ENCODE results near the gene PXT1.
A peak's percentile ranks its signal among the peaks of the same experiment; 100 is the strongest.

The PXT1 gene

GRCh38 chr6:36387440-36388303 lies 55.0 kb downstream of the PXT1 start, which contains the start of gene ETV7:
Gene ETV7 (minus strand): TSS chr6:36387669. CDS start chr6:36387541, 128 bp downstream.
- no peaks in the 10 kb centered on the region for H3K9me3 Mint-ChIP-seq
- peaks cover 37% of the 10 kb centered on the region for H3K27me3 Mint-ChIP-seq (ENCODE audit: low read depth)
- peaks cover 12% of the 10 kb centered on the region for H3K36me3 Mint-ChIP-seq (ENCODE audit: low read depth)
- peak within 1 kb of the TSS; percentile 89 for H3K27ac Mint-ChIP-seq
- peak within 1 kb of the TSS; percentile 99 for H3K4me3 Mint-ChIP-seq
- H3K4me1 Mint-ChIP-seq (ENCODE audit: low read depth) = peaks cover 34% of the 10 kb centered on the region

GRCh38 chr6:36386495-36387439 lies 55.9 kb downstream of the PXT1 start:
- H3K4me1 Mint-ChIP-seq (ENCODE audit: low read depth) = peaks cover 36% of the 10 kb centered on the region
- H3K4me3 Mint-ChIP-seq = peak overlapping the region; percentile 99
- no peaks in the 10 kb centered on the region for H3K9me3 Mint-ChIP-seq
- H3K27ac Mint-ChIP-seq = peak overlapping the region; percentile 89
- H3K27me3 Mint-ChIP-seq (ENCODE audit: low read depth) = peaks cover 32% of the 10 kb centered on the region
- peaks cover 12% of the 10 kb centered on the region for H3K36me3 Mint-ChIP-seq (ENCODE audit: low read depth)

GRCh38 chr6:36384095-36384494 lies 58.6 kb downstream of the PXT1 start:
- Mint-ChIP-seq H3K4me3 (no peak overlapping the region), H3K27ac (peak overlapping the region; percentile 9), H3K4me1 (ENCODE audit: low read depth) (peaks cover 37% of the 10 kb centered on the region), H3K9me3 (no peaks in the 10 kb centered on the region), H3K36me3 (ENCODE audit: low read depth) (peaks cover 12% of the 10 kb centered on the region), H3K27me3 (ENCODE audit: low read depth) (peaks cover 19% of the 10 kb centered on the region)

GRCh38 chr6:36383606-36384005 lies 59.0 kb downstream of the PXT1 start:
- no peak overlapping the region for H3K4me3 Mint-ChIP-seq
- peaks cover 12% of the 10 kb centered on the region for H3K36me3 Mint-ChIP-seq (ENCODE audit: low read depth)
- H3K9me3 Mint-ChIP-seq = no peaks in the 10 kb centered on the region
- peak overlapping the region; percentile 45 for H3K27ac Mint-ChIP-seq
- H3K4me1 Mint-ChIP-seq (ENCODE audit: low read depth) = peaks cover 39% of the 10 kb centered on the region
- peaks cover 16% of the 10 kb centered on the region for H3K27me3 Mint-ChIP-seq (ENCODE audit: low read depth)

GRCh38 chr6:36382976-36383375 lies 59.7 kb downstream of the PXT1 start:
- Mint-ChIP-seq H3K9me3 (no peaks in the 10 kb centered on the region), H3K4me1 (ENCODE audit: low read depth) (peaks cover 37% of the 10 kb centered on the region), H3K36me3 (ENCODE audit: low read depth) (peaks cover 12% of the 10 kb centered on the region), H3K27ac (peak overlapping the region; percentile 76), H3K27me3 (ENCODE audit: low read depth) (peaks cover 10% of the 10 kb centered on the region), H3K4me3 (no peak overlapping the region)

- H3K27ac Mint-ChIP-seq = no peak overlapping the region
- peaks cover 9% of the 10 kb centered on the region for H3K36me3 Mint-ChIP-seq (ENCODE audit: low read depth)
- H3K4me3 Mint-ChIP-seq = no peak overlapping the region
- peaks cover 6% of the 10 kb centered on the region for H3K27me3 Mint-ChIP-seq (ENCODE audit: low read depth)
- peaks cover 31% of the 10 kb centered on the region for H3K4me1 Mint-ChIP-seq (ENCODE audit: low read depth)
- no peaks in the 10 kb centered on the region for H3K9me3 Mint-ChIP-seq
Observed at GRCh38 chr6:36381502-36382389, 60.9 kb downstream of the PXT1 start.

- Mint-ChIP-seq H3K27ac (no peak overlapping the region), H3K9me3 (no peaks in the 10 kb centered on the region), H3K4me1 (ENCODE audit: low read depth) (peaks cover 19% of the 10 kb centered on the region), H3K27me3 (ENCODE audit: low read depth) (peaks cover 3% of the 10 kb centered on the region), H3K36me3 (ENCODE audit: low read depth) (peaks cover 5% of the 10 kb centered on the region), H3K4me3 (no peak overlapping the region)
Observed at GRCh38 chr6:36380166-36380565, 62.5 kb downstream of the PXT1 start.

GRCh38 chr6:36378936-36379335 lies 63.7 kb downstream of the PXT1 start:
- Mint-ChIP-seq H3K4me1 (ENCODE audit: low read depth) (peaks cover 15% of the 10 kb centered on the region), H3K27me3 (ENCODE audit: low read depth) (peaks cover 3% of the 10 kb centered on the region), H3K27ac (no peak overlapping the region), H3K36me3 (ENCODE audit: low read depth) (peaks cover 3% of the 10 kb centered on the region), H3K9me3 (no peaks in the 10 kb centered on the region), H3K4me3 (no peak overlapping the region)

- Mint-ChIP-seq H3K4me1 (ENCODE audit: low read depth) (peaks cover 9% of the 10 kb centered on the region), H3K9me3 (no peaks in the 10 kb centered on the region), H3K36me3 (ENCODE audit: low read depth) (peaks cover 3% of the 10 kb centered on the region), H3K4me3 (no peak overlapping the region), H3K27ac (no peak overlapping the region), H3K27me3 (ENCODE audit: low read depth) (peaks cover 3% of the 10 kb centered on the region)
Observed at GRCh38 chr6:36378243-36378920, 64.3 kb downstream of the PXT1 start.

- Mint-ChIP-seq H3K36me3 (ENCODE audit: low read depth) (no peaks in the 10 kb centered on the region), H3K4me3 (no peak overlapping the region), H3K9me3 (no peaks in the 10 kb centered on the region)
Observed at GRCh38 chr6:36377594-36377993, 65.1 kb downstream of the PXT1 start.

GRCh38 chr6:36376742-36377141 lies 65.9 kb downstream of the PXT1 start:
- Mint-ChIP-seq H3K4me3 (no peak overlapping the region), H3K4me1 (ENCODE audit: low read depth) (peaks cover 6% of the 10 kb centered on the region), H3K9me3 (no peaks in the 10 kb centered on the region), H3K27ac (no peak overlapping the region), H3K27me3 (ENCODE audit: low read depth) (peaks cover 3% of the 10 kb centered on the region), H3K36me3 (ENCODE audit: low read depth) (no peaks in the 10 kb centered on the region)

More at GRCh38 chr6:36377594-36377993, 65.1 kb downstream of the PXT1 start:
- Mint-ChIP-seq H3K27me3 (ENCODE audit: low read depth) (peaks cover 3% of the 10 kb centered on the region), H3K27ac (no peak overlapping the region), H3K4me1 (ENCODE audit: low read depth) (peaks cover 6% of the 10 kb centered on the region)

GRCh38 chr6:36376183-36376582 lies 66.5 kb downstream of the PXT1 start:
- Mint-ChIP-seq H3K36me3 (ENCODE audit: low read depth) (no peaks in the 10 kb centered on the region), H3K4me3 (no peak overlapping the region), H3K9me3 (no peaks in the 10 kb centered on the region), H3K4me1 (ENCODE audit: low read depth) (peaks cover 6% of the 10 kb centered on the region), H3K27ac (no peak overlapping the region), H3K27me3 (ENCODE audit: low read depth) (peaks cover 3% of the 10 kb centered on the region)

- peaks cover 6% of the 10 kb centered on the region for H3K4me1 Mint-ChIP-seq (ENCODE audit: low read depth)
- peaks cover 3% of the 10 kb centered on the region for H3K27me3 Mint-ChIP-seq (ENCODE audit: low read depth)
- H3K27ac Mint-ChIP-seq = no peak overlapping the region
Observed at GRCh38 chr6:36375644-36376155, 67.0 kb downstream of the PXT1 start.

More at GRCh38 chr6:36375644-36376155, 67.0 kb downstream of the PXT1 start:
- Mint-ChIP-seq H3K9me3 (no peaks in the 10 kb centered on the region), H3K36me3 (ENCODE audit: low read depth) (no peaks in the 10 kb centered on the region), H3K4me3 (no peak overlapping the region)

Measured in T-helper 1 cell treated with Interleukin-12 subunit alpha and Interleukin-12 subunit beta and Interleukin-4 antibody, amounts not matched to agents 30 μg/mL and 1 μg/mL, for 36 hours (primary cell).